Small intestine (tissue), 7 donors: ENCODE results near the gene HOXD12. TPM values are rescaled to one million over a fixed set of nuclear protein-coding genes. Genes with fewer than 3 reads are reported as not detected.

ENCODE experiments used
- DNase-seq, 2 donors: peaks; one replicate each; pipeline versions ENCODE4 v3.0.0 to v3.0.0-alpha.2; 2013
- FAIRE-seq: peaks from 2 replicates; lab custom pipeline; 2012; peaks lifted over from hg19 to GRCh38; lab: Jason Lieb, UNC
- H3K27ac ChIP-seq, 3 donors: one replicate each; pipeline ENCODE4 v1.5.1; 2013; ENCODE audit warnings: low read length in 2 of 3, mild to moderate bottlenecking in 2 of 3, control low read depth in 1 of 3, inconsistent platforms in 1 of 3, low read depth in 1 of 3, moderate library complexity in 1 of 3
- H3K27me3 ChIP-seq, 3 donors: one replicate each; pipeline ENCODE4 v1.6.1; 2013; ENCODE audit warnings: low read length in 3 of 3, inconsistent platforms in 1 of 3; ENCODE audit not compliant: control insufficient read depth in 3 of 3, insufficient read depth in 3 of 3
- H3K36me3 ChIP-seq, 3 donors: one replicate each; pipeline ENCODE4 v1.6.1; 2013; ENCODE audit warnings: low read length in 3 of 3, inconsistent platforms in 1 of 3, low read depth in 1 of 3, mild to moderate bottlenecking in 1 of 3, moderate library complexity in 1 of 3; ENCODE audit not compliant: control insufficient read depth in 3 of 3, insufficient read depth in 2 of 3
- H3K4me1 ChIP-seq, 3 donors: one replicate each; pipeline ENCODE4 v1.6.1; 2013; ENCODE audit warnings: low read length in 2 of 3, inconsistent platforms in 1 of 3, low read depth in 1 of 3, mild to moderate bottlenecking in 1 of 3, moderate library complexity in 1 of 3; ENCODE audit not compliant: control insufficient read depth in 3 of 3, insufficient read depth in 2 of 3
- H3K4me3 ChIP-seq, 3 donors: one replicate each; pipeline ENCODE4 v1.5.1; 2013; ENCODE audit warnings: low read length in 3 of 3, control low read depth in 1 of 3, inconsistent platforms in 1 of 3, low read depth in 1 of 3, mild to moderate bottlenecking in 1 of 3, moderate library complexity in 1 of 3
- H3K9me3 ChIP-seq, 2 donors: one replicate each; pipeline ENCODE4 v1.6.1; 2013; ENCODE audit warnings: low read depth in 1 of 2, low read length in 1 of 2; ENCODE audit not compliant: control insufficient read depth in 2 of 2, insufficient read depth in 1 of 2
- WGBS, 3 donors: extraction: QIAGEN DNeasy Blood & Tissue Kit; methylation state at CpG; one replicate each; pipeline ENCODE4 v1.1.7; 2013; 5-methylcytosine and 5-hydroxymethylcytosine counted together
- polyA plus RNA-seq, 4 donors: library from polyadenylated mRNA; stranded (reverse) in 3 of 4; unstranded in 1 of 4; fragments of 200-250 nt in 3 of 4; fragments of 120-200 nt in 1 of 4; gene quantifications; one replicate each; pipeline versions ENCODE4 v1.2.1 to v1.2.3, GENCODE V29; 2013
- donor health status: healthy with polysubstance abuse.
- donor health status: control.
- donor health status: control.
- donor health status: Bipolar disorder and iron deficiency.
- donor health status: healthy.

HOXD12 gene
- polyA plus RNA-seq, 4 donors: not detected

- WGBS, 3 donors: 6 to 14% (median 7%) methylated on average over 61 to 66 of the region's 66 CpGs
- Histone ChIP-seq H3K36me3 (no peaks in the 10 kb centered on the region), H3K4me3 (no peak overlapping the region), H3K27me3 (peaks cover 28 to 98% (median 84%) of the 10 kb centered on the region in 3 donors), H3K9me3 (peaks cover 0 to 20% of the 10 kb centered on the region in 2 donors), H3K4me1 (peaks cover 0 to 9% (median 4%) of the 10 kb centered on the region in 3 donors), H3K27ac (no peak overlapping the region)
- no peak for DNase-seq
- FAIRE-seq: no peak
These were observed 16.5 kb upstream of the HOXD12 start for GRCh38 chr2:176082824-176083751.

DNA sequence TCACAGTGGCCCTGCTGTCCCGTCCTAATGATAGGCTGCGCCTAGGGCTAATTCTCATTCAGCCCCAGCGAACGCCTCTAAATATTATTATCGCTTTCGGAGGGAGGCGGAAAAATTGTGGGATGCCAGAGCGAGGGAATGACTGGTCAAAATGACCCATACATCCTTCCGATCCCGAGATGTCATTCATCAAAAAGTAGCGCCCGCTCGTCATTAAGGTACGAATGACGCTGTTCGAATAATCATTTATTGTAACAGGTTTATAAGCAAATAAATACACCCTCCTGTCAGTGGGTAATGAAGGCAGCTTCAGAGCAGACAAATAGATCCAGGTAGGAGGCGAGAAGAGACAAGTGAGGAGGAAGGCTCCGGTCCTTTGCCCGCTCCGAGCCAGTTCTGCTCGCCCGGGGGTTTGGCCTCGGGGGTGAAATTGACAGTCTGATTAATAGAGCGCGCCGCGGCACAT lies 15.8 kb upstream of the HOXD12 start, which contains the start of gene EVX2:
Gene EVX2, minus strand, starts transcription at position 167 of the 466 bp plus-strand sequence. CDS start 186 bp downstream, outside the sequence.
- no peak within 1 kb of the TSS for H3K27ac ChIP-seq
- H3K27me3 ChIP-seq: peaks cover 28 to 98% (median 85%) of the 10 kb centered on the region in 3 donors
- H3K36me3 ChIP-seq: no peaks in the 10 kb centered on the region
- H3K4me1 ChIP-seq: peaks cover 0 to 11% (median 4%) of the 10 kb centered on the region in 3 donors
- WGBS, 3 donors: 11 to 17% (median 14%) methylated on average over 27 of the region's 27 CpGs
- FAIRE-seq: no peak
- DNase-seq: no peak
- H3K4me3 ChIP-seq: no peak within 1 kb of the TSS
- H3K9me3 ChIP-seq: peaks cover 0 to 21% of the 10 kb centered on the region in 2 donors

DNA sequence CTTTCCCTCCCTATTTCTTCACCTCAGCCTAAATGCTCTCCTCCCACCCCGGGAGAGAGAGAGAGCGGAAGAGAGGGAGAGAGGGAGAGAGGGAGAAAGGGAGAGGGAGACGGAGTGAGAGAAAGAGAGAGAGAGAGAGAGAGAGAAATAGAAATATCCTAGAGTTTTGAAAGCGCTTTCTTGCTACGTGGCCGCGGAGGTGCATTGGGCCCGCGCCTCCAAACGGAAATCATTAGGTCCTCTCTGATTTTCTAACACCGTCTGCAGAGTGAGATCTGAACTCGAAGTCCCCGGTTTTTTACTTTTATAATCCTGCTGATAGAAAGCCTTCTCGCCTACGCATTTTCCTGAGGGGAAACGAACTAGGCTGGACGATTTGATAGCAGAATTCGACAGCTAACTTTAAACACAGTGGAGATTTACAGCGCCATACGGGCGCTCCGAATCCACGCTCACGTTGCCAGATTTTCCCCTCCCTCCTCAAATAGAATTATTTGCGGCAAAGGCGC lies 14.9 kb upstream of the HOXD12 start:
- no peak overlapping the region for H3K27ac ChIP-seq
- peaks cover 0 to 11% (median 4%) of the 10 kb centered on the region in 3 donors for H3K4me1 ChIP-seq
- WGBS, 3 donors: 3 to 6% (median 6%) methylated on average over 26 of the region's 26 CpGs
- FAIRE-seq: no peak
- H3K9me3 ChIP-seq: peaks cover 0 to 22% of the 10 kb centered on the region in 2 donors
- no peak for DNase-seq
- H3K36me3 ChIP-seq: no peaks in the 10 kb centered on the region
- no peak overlapping the region for H3K4me3 ChIP-seq
- peaks cover 26 to 98% (median 86%) of the 10 kb centered on the region in 3 donors for H3K27me3 ChIP-seq

DNA sequence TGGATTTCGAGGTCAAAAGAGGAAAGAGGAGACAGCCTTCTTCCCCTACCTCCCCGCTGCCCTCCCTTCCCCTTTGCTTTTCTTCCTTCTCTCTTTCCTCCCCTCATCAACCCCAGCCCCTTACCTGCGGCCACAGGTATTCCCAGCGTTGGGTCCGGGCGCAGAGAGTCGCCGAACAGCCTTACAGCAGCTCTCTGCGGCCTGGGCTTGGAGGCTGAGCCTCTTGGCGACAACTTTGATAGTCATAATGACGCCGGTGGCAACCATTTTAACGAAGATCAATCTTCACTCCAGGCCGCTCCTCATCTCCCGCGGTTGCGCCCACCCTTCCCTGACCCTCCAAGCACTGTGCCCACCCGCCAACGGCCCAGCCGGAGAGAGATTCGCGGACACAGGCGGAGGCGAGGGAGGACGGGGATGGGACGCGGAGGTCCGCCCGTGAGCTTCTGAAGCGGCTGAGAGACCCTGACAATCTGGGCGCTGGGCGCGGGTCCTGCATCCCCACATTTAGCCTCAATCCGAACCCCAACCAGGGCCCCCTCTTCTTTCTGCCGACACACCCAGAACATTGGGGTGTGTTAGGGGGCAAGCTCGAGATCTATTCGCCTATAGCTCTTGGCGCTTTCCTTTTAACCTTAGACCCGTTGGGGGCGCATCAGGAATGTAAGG lies 14.3 kb upstream of the HOXD12 start:
- FAIRE-seq: no peak
- no peak overlapping the region for H3K27ac ChIP-seq
- no peaks in the 10 kb centered on the region for H3K36me3 ChIP-seq
- H3K4me1 ChIP-seq: peaks cover 0 to 11% (median 2%) of the 10 kb centered on the region in 3 donors
- DNase-seq: no peak
- WGBS, 3 donors: 5 to 11% (median 9%) methylated on average over 40 of the region's 40 CpGs
- peaks cover 26 to 100% (median 89%) of the 10 kb centered on the region in 3 donors for H3K27me3 ChIP-seq
- no peak overlapping the region for H3K4me3 ChIP-seq
- H3K9me3 ChIP-seq: peaks cover 0 to 22% of the 10 kb centered on the region in 2 donors

DNA sequence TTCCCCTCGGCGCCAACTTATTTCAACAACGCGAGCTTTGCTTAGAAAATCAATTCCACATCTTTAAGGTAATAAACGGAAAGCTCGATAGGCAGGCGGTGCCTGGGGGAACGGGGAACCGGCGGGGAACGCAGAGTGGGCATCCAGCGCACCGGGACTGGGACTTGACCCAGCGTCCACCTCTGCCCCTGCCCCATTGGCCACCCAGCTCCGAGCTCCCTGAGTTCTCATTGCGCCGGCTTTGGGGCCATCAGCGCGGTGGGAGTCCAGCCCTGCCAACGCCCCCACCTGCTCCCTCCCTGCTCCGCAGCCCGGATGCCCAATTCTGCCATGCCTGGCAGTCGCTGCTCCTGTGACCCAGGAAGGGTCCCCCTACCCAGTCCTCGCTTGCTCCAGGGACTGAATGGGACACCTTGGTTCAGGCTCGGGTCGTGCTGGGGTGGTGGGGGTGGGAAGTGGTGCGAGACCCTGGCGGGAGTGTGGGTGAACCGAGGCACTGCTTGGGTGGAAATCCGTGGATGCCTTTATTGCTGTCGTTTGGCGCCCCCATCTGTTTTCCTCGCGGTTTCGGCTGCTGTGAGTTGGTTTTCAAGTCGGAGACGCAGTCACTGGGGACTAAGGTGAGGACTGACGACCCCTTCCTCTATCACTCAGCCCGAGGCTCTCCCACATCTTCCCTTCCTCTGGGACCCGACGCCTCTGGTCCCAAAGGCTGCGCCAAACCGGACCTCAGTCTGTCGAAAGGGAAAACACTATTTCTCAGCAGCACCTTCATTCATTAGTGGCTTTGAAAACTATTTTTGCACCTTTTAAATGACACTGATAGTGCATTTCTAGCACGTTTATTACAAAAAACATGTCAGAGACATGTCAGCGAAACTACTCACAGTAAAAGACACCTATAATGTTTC lies 13.5 kb upstream of the HOXD12 start:
- DNase-seq (peak in 1 of 2 donors; percentile 56), FAIRE-seq (no peak)
- peaks cover 0 to 11% (median 0%) of the 10 kb centered on the region in 3 donors for H3K4me1 ChIP-seq
- H3K9me3 ChIP-seq: peaks cover 0 to 16% of the 10 kb centered on the region in 2 donors
- 3 to 9% (median 4%) methylated on average over 43 to 46 of the region's 46 CpGs for WGBS, 3 donors
- H3K27ac ChIP-seq: no peak overlapping the region
- H3K4me3 ChIP-seq: no peak overlapping the region
- no peaks in the 10 kb centered on the region for H3K36me3 ChIP-seq
- peaks cover 25 to 99% (median 83%) of the 10 kb centered on the region in 3 donors for H3K27me3 ChIP-seq

DNA sequence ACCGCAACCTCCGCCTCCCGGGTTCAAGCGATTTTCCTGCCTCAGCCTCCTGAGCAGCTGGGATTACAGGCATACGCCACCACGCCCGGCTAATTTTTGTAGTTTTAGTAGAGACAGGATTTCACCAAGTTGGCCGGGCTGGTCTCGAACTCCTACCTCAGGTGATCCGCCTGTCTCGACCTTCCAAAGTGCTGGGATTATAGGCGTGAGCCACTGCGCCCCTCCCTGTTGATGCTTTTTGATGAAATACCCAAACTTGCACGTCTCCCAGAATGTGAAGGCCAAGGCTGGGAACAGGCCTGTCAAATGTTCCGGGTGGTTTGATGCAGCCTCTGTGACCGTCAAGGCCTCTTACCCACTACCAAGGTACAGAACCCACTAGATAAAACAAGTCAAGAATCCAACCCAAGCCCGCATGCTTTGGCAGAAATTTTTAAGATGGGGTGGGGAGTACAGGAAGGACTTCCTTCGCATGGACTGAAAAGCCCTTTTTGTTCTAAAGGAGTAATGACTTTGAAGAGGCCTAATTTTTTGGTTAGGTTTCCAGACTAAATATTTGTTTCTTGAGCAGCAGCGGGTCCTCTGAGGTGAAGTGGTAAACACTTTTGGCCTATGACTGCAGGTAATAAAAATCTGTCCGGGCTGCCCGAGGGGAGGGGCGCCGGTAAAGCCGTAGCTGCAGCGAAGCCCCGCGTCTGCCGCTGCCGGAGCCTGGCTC lies 12.1 kb upstream of the HOXD12 start:
- Histone ChIP-seq H3K4me3 (no peak overlapping the region), H3K27me3 (peaks cover 22 to 98% (median 82%) of the 10 kb centered on the region in 3 donors), H3K9me3 (peaks cover 0 to 11% of the 10 kb centered on the region in 2 donors), H3K36me3 (no peaks in the 10 kb centered on the region), H3K4me1 (peaks cover 0 to 11% (median 0%) of the 10 kb centered on the region in 3 donors), H3K27ac (no peak overlapping the region)
- FAIRE-seq (no peak), DNase-seq (no peak)
- 29 to 35% (median 30%) methylated on average over 29 of the region's 29 CpGs for WGBS, 3 donors
